ENCODE results near the gene HDHD3. TPM values are rescaled to one million over a fixed set of nuclear protein-coding genes. Genes with fewer than 3 reads are reported as not detected.

The HDHD3 gene
- polyA plus RNA-seq, 1 of the 3 experiments (the other 2 are of a cell fraction) = 17.1 TPM

DNA sequence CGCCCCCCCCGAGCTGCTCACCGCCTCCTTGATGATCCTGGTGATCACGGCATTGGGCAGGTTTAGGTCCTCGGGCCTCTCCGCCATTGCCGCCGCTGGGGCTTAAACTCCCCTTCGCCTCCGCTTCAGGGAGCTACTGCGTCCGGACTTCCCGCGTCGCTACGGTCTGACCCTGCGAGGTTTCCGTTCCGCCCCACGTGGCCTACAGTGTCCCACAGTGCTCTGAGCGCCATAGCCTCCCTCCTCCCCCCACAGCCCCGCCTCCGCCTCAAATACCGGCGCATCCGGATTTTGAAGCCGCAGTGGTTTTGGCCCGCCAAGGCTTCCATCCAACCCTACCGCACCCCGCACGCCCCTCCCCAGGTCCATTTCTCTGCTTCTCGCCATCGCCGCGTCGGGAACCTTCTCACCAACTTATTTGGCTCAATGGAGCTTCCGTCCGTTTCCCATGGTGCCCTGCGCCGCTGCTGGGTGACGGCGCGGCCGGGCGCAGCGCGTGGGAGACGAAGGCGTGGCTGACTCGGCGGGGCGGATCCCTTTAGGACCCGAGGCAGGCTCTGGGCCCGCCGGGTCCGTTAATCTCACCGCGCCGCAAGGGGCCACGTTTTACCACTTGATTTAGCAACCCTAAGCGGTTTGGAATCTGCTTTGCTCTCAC, 33.5 kb upstream of the HDHD3 start, which contains the start of the genes C9orf43 and POLE3 (continued):
- TF ChIP-seq REST (IDR thresholded peaks at IDR 0.05; ENCODE audit: low read depth, low read length) (peak; percentile 30; the same call in 1 of the 2 replicates), MAX (IDR thresholded peaks at IDR 0.05; ENCODE audit: low read depth) (peak; percentile 93), NFIC (IDR thresholded peaks at IDR 0.05; ENCODE audit: borderline replicate concordance) (no peak)
- TF ChIP-seq, protein P1, sequence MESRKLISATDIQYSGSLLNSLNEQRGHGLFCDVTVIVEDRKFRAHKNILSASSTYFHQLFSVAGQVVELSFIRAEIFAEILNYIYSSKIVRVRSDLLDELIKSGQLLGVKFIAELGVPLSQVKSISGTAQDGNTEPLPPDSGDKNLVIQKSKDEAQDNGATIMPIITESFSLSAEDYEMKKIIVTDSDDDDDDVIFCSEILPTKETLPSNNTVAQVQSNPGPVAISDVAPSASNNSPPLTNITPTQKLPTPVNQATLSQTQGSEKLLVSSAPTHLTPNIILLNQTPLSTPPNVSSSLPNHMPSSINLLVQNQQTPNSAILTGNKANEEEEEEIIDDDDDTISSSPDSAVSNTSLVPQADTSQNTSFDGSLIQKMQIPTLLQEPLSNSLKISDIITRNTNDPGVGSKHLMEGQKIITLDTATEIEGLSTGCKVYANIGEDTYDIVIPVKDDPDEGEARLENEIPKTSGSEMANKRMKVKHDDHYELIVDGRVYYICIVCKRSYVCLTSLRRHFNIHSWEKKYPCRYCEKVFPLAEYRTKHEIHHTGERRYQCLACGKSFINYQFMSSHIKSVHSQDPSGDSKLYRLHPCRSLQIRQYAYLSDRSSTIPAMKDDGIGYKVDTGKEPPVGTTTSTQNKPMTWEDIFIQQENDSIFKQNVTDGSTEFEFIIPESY (IDR thresholded peaks at IDR 0.05; ENCODE audit: borderline replicate concordance, low read depth) = peak; percentile 92

GRCh38 chr9:113409883-113410206, 33.1 kb upstream of the HDHD3 start:
- no peak for DNase-seq
- Histone ChIP-seq H3K4me2 (peak overlapping the region; percentile 99), H3K27ac (ENCODE audit: low read depth in 2 of 2, low read length in 1 of 2) (peak overlapping the region; percentile 96), H3K4me3 (ENCODE audit: low read depth in 2 of 2, low read length in 1 of 2) (peak overlapping the region; percentile 81 to 88), H2AFZ (ENCODE audit: low read depth) (peak overlapping the region; percentile 80), H4K20me1 (ENCODE audit: insufficient read depth) (no peaks in the 10 kb centered on the region), H3K9me3 (no peaks in the 10 kb centered on the region), H3K9me2 (no peaks in the 10 kb centered on the region), H3K79me2 (ENCODE audit: insufficient read depth) (peaks cover 24% of the 10 kb centered on the region), H3K9ac (peak overlapping the region; percentile 94), H3K27me3 (ENCODE audit: insufficient read depth) (no peaks in the 10 kb centered on the region), H3K36me3 (replicated peaks in 1 of 2; ENCODE audit: control insufficient read depth in 1 of 2, insufficient read depth in 2 of 2, low read length in 1 of 2) (peaks cover 15 to 20% of the 10 kb centered on the region in 2 experiments), H3K4me1 (ENCODE audit: control insufficient read depth in 1 of 2, insufficient read depth in 2 of 2, low read depth in 1 of 2, low read length in 1 of 2) (peaks cover 0 to 7% of the 10 kb centered on the region in 2 experiments; a peak in 1 of 4 replicates), H3F3A (replicated peaks; ENCODE audit: insufficient read depth) (peaks cover 23% of the 10 kb centered on the region)
- ChIA-PET POLR2A (interaction anchor here (0.7 to 2.5 kb wide), 16 partner anchors 8 to 240 kb away, joined by 3 to 19 read pairs (median 3); partner anchors contain the start of genes ALAD, CDC26, HDHD3 and PRPF4), CTCF (interaction anchor here (0.8 to 14.1 kb wide), 12 partner anchors 9 to 248 kb away, joined by 3 to 145 read pairs (median 9); partner anchors contain the start of genes ALAD, CDC26 and PRPF4)
- WGBS (ENCODE audit: low lambda C conversion rate) = 2% methylated on average over 12 of the region's 20 CpGs
- no peak for TF ChIP-seq FOXJ3 (CRISPR knock-in tag; IDR thresholded peaks at IDR 0.05)
- TF ChIP-seq TEAD4 (IDR thresholded peaks at IDR 0.05; ENCODE audit: borderline replicate concordance, insufficient read depth) = no peak
- TF ChIP-seq NFIC (IDR thresholded peaks at IDR 0.05; ENCODE audit: borderline replicate concordance) = no peak
- TF ChIP-seq JUND (IDR thresholded peaks at IDR 0.05) = no peak
- TF ChIP-seq, protein P2, sequence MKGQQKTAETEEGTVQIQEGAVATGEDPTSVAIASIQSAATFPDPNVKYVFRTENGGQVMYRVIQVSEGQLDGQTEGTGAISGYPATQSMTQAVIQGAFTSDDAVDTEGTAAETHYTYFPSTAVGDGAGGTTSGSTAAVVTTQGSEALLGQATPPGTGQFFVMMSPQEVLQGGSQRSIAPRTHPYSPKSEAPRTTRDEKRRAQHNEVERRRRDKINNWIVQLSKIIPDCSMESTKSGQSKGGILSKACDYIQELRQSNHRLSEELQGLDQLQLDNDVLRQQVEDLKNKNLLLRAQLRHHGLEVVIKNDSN (IDR thresholded peaks at IDR 0.05; ENCODE audit: borderline replicate concordance, low read depth) = no peak
- TF ChIP-seq GABPA (IDR thresholded peaks at IDR 0.05; ENCODE audit: low read depth) = no peak
- TF ChIP-seq ELF1 (IDR thresholded peaks at IDR 0.05) = no peak
- no peak for TF ChIP-seq NRF1 (IDR thresholded peaks at IDR 0.05; ENCODE audit: low read depth, low read length)
- TF ChIP-seq PBX3 (IDR thresholded peaks at IDR 0.05) = no peak

All from SK-N-SH (cell line).